ENCODE data around the gene IL13RA1. TPM values are rescaled to one million over a fixed set of nuclear protein-coding genes. Genes with fewer than 3 reads are reported as not detected.

The IL13RA1 gene
- total RNA-seq, 1 experiment from 2014 or later, result 7.2 TPM

GRCh38 chrX:118685393-118685792 is 42.0 kb upstream of the IL13RA1 start:
- no peak overlapping the region for H3K27ac ChIP-seq (ENCODE audit: low read depth, low read length, poor library complexity, severe bottlenecking)
- peaks cover 4% of the 10 kb centered on the region for H3K27me3 ChIP-seq (replicated peaks; ENCODE audit: insufficient read depth, low read depth, low read length, poor library complexity)
- TF ChIP-seq, protein P1, sequence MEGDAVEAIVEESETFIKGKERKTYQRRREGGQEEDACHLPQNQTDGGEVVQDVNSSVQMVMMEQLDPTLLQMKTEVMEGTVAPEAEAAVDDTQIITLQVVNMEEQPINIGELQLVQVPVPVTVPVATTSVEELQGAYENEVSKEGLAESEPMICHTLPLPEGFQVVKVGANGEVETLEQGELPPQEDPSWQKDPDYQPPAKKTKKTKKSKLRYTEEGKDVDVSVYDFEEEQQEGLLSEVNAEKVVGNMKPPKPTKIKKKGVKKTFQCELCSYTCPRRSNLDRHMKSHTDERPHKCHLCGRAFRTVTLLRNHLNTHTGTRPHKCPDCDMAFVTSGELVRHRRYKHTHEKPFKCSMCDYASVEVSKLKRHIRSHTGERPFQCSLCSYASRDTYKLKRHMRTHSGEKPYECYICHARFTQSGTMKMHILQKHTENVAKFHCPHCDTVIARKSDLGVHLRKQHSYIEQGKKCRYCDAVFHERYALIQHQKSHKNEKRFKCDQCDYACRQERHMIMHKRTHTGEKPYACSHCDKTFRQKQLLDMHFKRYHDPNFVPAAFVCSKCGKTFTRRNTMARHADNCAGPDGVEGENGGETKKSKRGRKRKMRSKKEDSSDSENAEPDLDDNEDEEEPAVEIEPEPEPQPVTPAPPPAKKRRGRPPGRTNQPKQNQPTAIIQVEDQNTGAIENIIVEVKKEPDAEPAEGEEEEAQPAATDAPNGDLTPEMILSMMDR (conservative IDR thresholded peaks at IDR 0.05; ENCODE audit: low read depth, low read length), result no peak
- TF ChIP-seq EZH2 (IDR thresholded peaks at IDR 0.05; ENCODE audit: borderline replicate concordance, low read depth, low read length, poor library complexity, severe bottlenecking), result no peak
- H3K9me3 ChIP-seq (ENCODE audit: low read depth, low read length, poor library complexity, severe bottlenecking), result no peaks in the 10 kb centered on the region
- POLR2A ChIA-PET (ENCODE audit: low non-redundant PET), result no interaction called here
- no peak overlapping the region for H3K4me3 ChIP-seq (ENCODE audit: low read depth, low read length, poor library complexity, severe bottlenecking)
- CTCF ChIA-PET, result interaction anchor here (0.6 kb wide), 1 partner anchor 986 kb away, joined by 5 read pairs; no protein-coding TSS in a partner anchor
- intact Hi-C loops (cut with micrococcal nuclease; ENCODE audit: unreplicated experiment), result no loop called here
- H3K4me1 ChIP-seq (ENCODE audit: insufficient read depth, low read length, poor library complexity, severe bottlenecking), result no peaks in the 10 kb centered on the region
- no TSS peak for BruUV-seq (replicated peaks)
- no peaks in the 10 kb centered on the region for H3K36me3 ChIP-seq (ENCODE audit: insufficient read depth, low read length, poor library complexity, severe bottlenecking)
- DNase-seq (ENCODE audit: low spot score), result no peak

- intact Hi-C loops (cut with micrococcal nuclease; ENCODE audit: unreplicated experiment), result no loop called here
- no TSS peak for BruUV-seq (replicated peaks)
Measured at GRCh38 chrX:118688935-118689334, 38.5 kb upstream of the IL13RA1 start.

GRCh38 chrX:118693843-118694242 is 33.6 kb upstream of the IL13RA1 start:
- no peak for DNase-seq (ENCODE audit: low spot score)
- TF ChIP-seq, protein P1 (conservative IDR thresholded peaks at IDR 0.05; ENCODE audit: low read depth, low read length), result no peak
- no peak for TF ChIP-seq EZH2 (IDR thresholded peaks at IDR 0.05; ENCODE audit: borderline replicate concordance, low read depth, low read length, poor library complexity, severe bottlenecking)
- Histone ChIP-seq H3K9me3 (ENCODE audit: low read depth, low read length, poor library complexity, severe bottlenecking) (no peaks in the 10 kb centered on the region), H3K27me3 (replicated peaks; ENCODE audit: insufficient read depth, low read depth, low read length, poor library complexity) (no peaks in the 10 kb centered on the region), H3K4me1 (ENCODE audit: insufficient read depth, low read length, poor library complexity, severe bottlenecking) (no peaks in the 10 kb centered on the region), H3K27ac (ENCODE audit: low read depth, low read length, poor library complexity, severe bottlenecking) (no peak overlapping the region), H3K4me3 (ENCODE audit: low read depth, low read length, poor library complexity, severe bottlenecking) (no peak overlapping the region), H3K36me3 (ENCODE audit: insufficient read depth, low read length, poor library complexity, severe bottlenecking) (no peaks in the 10 kb centered on the region)
- intact Hi-C loops (cut with micrococcal nuclease; ENCODE audit: unreplicated experiment), result no loop called here
- CTCF ChIA-PET, result no interaction called here
- POLR2A ChIA-PET (ENCODE audit: low non-redundant PET), result no interaction called here
- BruUV-seq (replicated peaks), result no TSS peak

More at GRCh38 chrX:118688935-118689334, 38.5 kb upstream of the IL13RA1 start:
- ChIA-PET POLR2A (ENCODE audit: low non-redundant PET) (no interaction called here), CTCF (no interaction called here)
- no peaks in the 10 kb centered on the region for H3K9me3 ChIP-seq (ENCODE audit: low read depth, low read length, poor library complexity, severe bottlenecking)
- H3K4me3 ChIP-seq (ENCODE audit: low read depth, low read length, poor library complexity, severe bottlenecking), result no peak overlapping the region
- DNase-seq (ENCODE audit: low spot score), result no peak
- H3K36me3 ChIP-seq (ENCODE audit: insufficient read depth, low read length, poor library complexity, severe bottlenecking), result no peaks in the 10 kb centered on the region
- no peaks in the 10 kb centered on the region for H3K4me1 ChIP-seq (ENCODE audit: insufficient read depth, low read length, poor library complexity, severe bottlenecking)
- TF ChIP-seq EZH2 (IDR thresholded peaks at IDR 0.05; ENCODE audit: borderline replicate concordance, low read depth, low read length, poor library complexity, severe bottlenecking), result no peak
- TF ChIP-seq, protein P1 (conservative IDR thresholded peaks at IDR 0.05; ENCODE audit: low read depth, low read length), result no peak
- H3K27me3 ChIP-seq (replicated peaks; ENCODE audit: insufficient read depth, low read depth, low read length, poor library complexity), result no peaks in the 10 kb centered on the region
- H3K27ac ChIP-seq (ENCODE audit: low read depth, low read length, poor library complexity, severe bottlenecking), result no peak overlapping the region
